T-helper 22 cell (primary cell): ENCODE measurements around the gene STK11.
A peak's percentile ranks its signal among the peaks of the same experiment; 100 is the strongest.

Experiments
- DNase-seq: peaks from one replicate; pipeline ENCODE4 v3.0.0-alpha.2; 2020; ENCODE audit warnings: low read depth

STK11 gene

GRCh38 chr19:1211494-1212234 lies 6.1 kb downstream of the STK11 start:
- no peak for DNase-seq

GRCh38 chr19:1213391-1214286 lies 8.1 kb downstream of the STK11 start:
- peak; percentile 65 for DNase-seq

GRCh38 chr19:1214299-1214861 lies 8.8 kb downstream of the STK11 start:
- DNase-seq: no peak

GRCh38 chr19:1214862-1215731 lies 9.5 kb downstream of the STK11 start:
- no peak for DNase-seq

- no peak for DNase-seq
Measured at GRCh38 chr19:1216756-1217155, 11.2 kb downstream of the STK11 start.

GRCh38 chr19:1217366-1217765 lies 11.8 kb downstream of the STK11 start:
- no peak for DNase-seq

- DNase-seq: no peak
Measured at GRCh38 chr19:1218751-1219567, 13.4 kb downstream of the STK11 start.

- DNase-seq: no peak
Measured at GRCh38 chr19:1219786-1220476, 14.4 kb downstream of the STK11 start.

GRCh38 chr19:1220477-1220930 lies 14.9 kb downstream of the STK11 start:
- DNase-seq: no peak

GRCh38 chr19:1220976-1221903 lies 15.7 kb downstream of the STK11 start:
- DNase-seq: no peak

- DNase-seq: no peak
Measured at GRCh38 chr19:1221904-1222255, 16.3 kb downstream of the STK11 start.

- DNase-seq: no peak
Measured at GRCh38 chr19:1222394-1222793, 16.8 kb downstream of the STK11 start.

- no peak for DNase-seq
Measured at GRCh38 chr19:1223018-1223855, 17.7 kb downstream of the STK11 start.

- DNase-seq: no peak
Measured at GRCh38 chr19:1224047-1224825, 18.7 kb downstream of the STK11 start.

GRCh38 chr19:1224847-1225246 lies 19.3 kb downstream of the STK11 start:
- DNase-seq: no peak

- no peak for DNase-seq
Measured at GRCh38 chr19:1225440-1226226, 20.1 kb downstream of the STK11 start.

GRCh38 chr19:1226227-1226518 lies 20.6 kb downstream of the STK11 start:
- DNase-seq: no peak
